ENCODE measurements around the gene ZNF414. TPM values are rescaled to one million over a fixed set of nuclear protein-coding genes. Genes with fewer than 3 reads are reported as not detected.

ZNF414 gene
- polyA plus RNA-seq, 1 experiment, result 2.0 TPM

GRCh38 chr19:8503510-8503909 lies 10.5 kb downstream of the ZNF414 start:
- CTCF ChIA-PET, result interaction anchor here (0.7 kb wide), 1 partner anchor 40 kb away, joined by 5 read pairs; no protein-coding TSS in a partner anchor
- H3K9me3 ChIP-seq (ENCODE audit: control insufficient read depth, insufficient read depth, low read length), result no peaks in the 10 kb centered on the region; the same call in 1 of the 2 replicates
- no peak for DNase-seq (ENCODE audit: low read depth, low spot score)
- no peak overlapping the region for H3K4me3 ChIP-seq (ENCODE audit: low read depth, low read length)
- H3K27ac ChIP-seq (ENCODE audit: low read depth, low read length), result no peak overlapping the region
- H3K27me3 ChIP-seq (ENCODE audit: control insufficient read depth, insufficient read depth, low read length), result no peaks in the 10 kb centered on the region
- POLR2A ChIA-PET, result no interaction called here
- no peak for TF ChIP-seq CTCF (IDR thresholded peaks at IDR 0.05; ENCODE audit: low read depth, low read length)

GRCh38 chr19:8501981-8502380 lies 12.0 kb downstream of the ZNF414 start:
- H3K4me3 ChIP-seq (ENCODE audit: low read depth, low read length), result no peak overlapping the region
- POLR2A ChIA-PET, result no interaction called here

GRCh38 chr19:8501516-8501915 lies 12.5 kb downstream of the ZNF414 start:
- POLR2A ChIA-PET, result interaction anchor here (0.7 kb wide), 1 partner anchor 19 kb away, joined by 3 read pairs; no protein-coding TSS in a partner anchor
- CTCF ChIA-PET, result no interaction called here
- no peak overlapping the region for H3K27ac ChIP-seq (ENCODE audit: low read depth, low read length)
- DNase-seq (ENCODE audit: low read depth, low spot score), result no peak
- H3K4me3 ChIP-seq (ENCODE audit: low read depth, low read length), result no peak overlapping the region
- no peaks in the 10 kb centered on the region; the same call in 1 of the 2 replicates for H3K9me3 ChIP-seq (ENCODE audit: control insufficient read depth, insufficient read depth, low read length)
- TF ChIP-seq CTCF (IDR thresholded peaks at IDR 0.05; ENCODE audit: low read depth, low read length), result no peak
- no peaks in the 10 kb centered on the region for H3K27me3 ChIP-seq (ENCODE audit: control insufficient read depth, insufficient read depth, low read length)

More at GRCh38 chr19:8501981-8502380, 12.0 kb downstream of the ZNF414 start:
- Histone ChIP-seq H3K27ac (ENCODE audit: low read depth, low read length) (no peak overlapping the region), H3K27me3 (ENCODE audit: control insufficient read depth, insufficient read depth, low read length) (no peaks in the 10 kb centered on the region), H3K9me3 (ENCODE audit: control insufficient read depth, insufficient read depth, low read length) (no peaks in the 10 kb centered on the region; the same call in 1 of the 2 replicates)
- CTCF ChIA-PET, result no interaction called here
- DNase-seq (ENCODE audit: low read depth, low spot score), result no peak
- no peak for TF ChIP-seq CTCF (IDR thresholded peaks at IDR 0.05; ENCODE audit: low read depth, low read length)

- no peak overlapping the region for H3K27ac ChIP-seq (ENCODE audit: low read depth, low read length)
- no peak overlapping the region for H3K4me3 ChIP-seq (ENCODE audit: low read depth, low read length)
- no peak for TF ChIP-seq CTCF (IDR thresholded peaks at IDR 0.05; ENCODE audit: low read depth, low read length)
- no peaks in the 10 kb centered on the region; the same call in 1 of the 2 replicates for H3K9me3 ChIP-seq (ENCODE audit: control insufficient read depth, insufficient read depth, low read length)
- POLR2A ChIA-PET, result interaction anchor here (1.6 kb wide), 1 partner anchor 14 kb away, joined by 4 read pairs; the partner anchor contains the start of gene ZNF414
- no peaks in the 10 kb centered on the region for H3K27me3 ChIP-seq (ENCODE audit: control insufficient read depth, insufficient read depth, low read length)
- no peak for DNase-seq (ENCODE audit: low read depth, low spot score)
- CTCF ChIA-PET, result interaction anchor here (1.4 kb wide), 1 partner anchor 81 kb away, joined by 13 read pairs; no protein-coding TSS in a partner anchor
Observed at GRCh38 chr19:8500158-8500557, 13.8 kb downstream of the ZNF414 start.

- no peak for DNase-seq (ENCODE audit: low read depth, low spot score)
- POLR2A ChIA-PET, result interaction anchor here (1.6 kb wide), 1 partner anchor 15 kb away, joined by 4 read pairs; the partner anchor contains the start of gene ZNF414
- no peak for TF ChIP-seq CTCF (IDR thresholded peaks at IDR 0.05; ENCODE audit: low read depth, low read length)
- Histone ChIP-seq H3K27ac (ENCODE audit: low read depth, low read length) (no peak overlapping the region), H3K4me3 (ENCODE audit: low read depth, low read length) (no peak overlapping the region), H3K9me3 (ENCODE audit: control insufficient read depth, insufficient read depth, low read length) (no peaks in the 10 kb centered on the region; the same call in 1 of the 2 replicates), H3K27me3 (ENCODE audit: control insufficient read depth, insufficient read depth, low read length) (no peaks in the 10 kb centered on the region)
- CTCF ChIA-PET, result interaction anchor here (0.6 to 1.4 kb wide), 2 partner anchors 66 to 82 kb away, joined by 3 to 13 read pairs; no protein-coding TSS in a partner anchor
Observed at GRCh38 chr19:8499048-8499833, 14.7 kb downstream of the ZNF414 start.

Measured in AG04450 (cell line).